OCI-LY1 (cell line): ENCODE measurements around the gene STAB1.

Experiments used
- H2AFZ ChIP-seq: fragments of 200-600 bp; sonication (generic), shearing (Covaris generic); 2 replicates; pipeline ENCODE4 v1.6.0; 2014; ENCODE audit warnings: antibody characterized with exemption, mild to moderate bottlenecking, low read length
- H3F3A ChIP-seq: fragments of 200-600 bp; sonication (generic), shearing (Covaris generic); 2 replicates; pipeline ENCODE4 v1.6.0; 2014; ENCODE audit warnings: mild to moderate bottlenecking, antibody characterized with exemption, low read length, moderate library complexity; ENCODE audit not compliant: insufficient read depth
- H3K27ac ChIP-seq: fragments of 200-600 bp; sonication (generic); 2 replicates; pipeline ENCODE4 v1.5.1; 2014; ENCODE audit warnings: low read length, mixed run types, mild to moderate bottlenecking, low read depth; ENCODE audit not compliant: poor library complexity, severe bottlenecking
- H3K27me3 ChIP-seq: fragments of 200-600 bp; sonication (generic); 2 replicates; pipeline ENCODE4 v1.6.0; 2014; ENCODE audit warnings: antibody characterized with exemption, mild to moderate bottlenecking, low read length, moderate library complexity; ENCODE audit not compliant: insufficient read depth
- H3K36me3 ChIP-seq: fragments of 200-600 bp; sonication (generic); 2 replicates; pipeline ENCODE4 v1.6.1; 2014; ENCODE audit warnings: mild to moderate bottlenecking, antibody characterized with exemption, low read length, moderate library complexity, mixed read lengths; ENCODE audit not compliant: insufficient read depth
- H3K4me1 ChIP-seq: fragments of 200-600 bp; sonication (generic); 2 replicates; pipeline ENCODE4 v1.5.1; 2014; ENCODE audit warnings: mild to moderate bottlenecking, low read length, moderate library complexity; ENCODE audit not compliant: insufficient read depth, severe bottlenecking
- H3K4me2 ChIP-seq: fragments of 200-600 bp; sonication (generic), shearing (Covaris generic); 2 replicates; pipeline ENCODE4 v1.6.1; 2014; ENCODE audit warnings: low read length
- H3K4me3 ChIP-seq: fragments of 200-600 bp; sonication (generic); 2 replicates; pipeline ENCODE4 v1.5.1; 2014; ENCODE audit warnings: low read length, low read depth, mild to moderate bottlenecking, mixed read lengths; ENCODE audit not compliant: poor library complexity, severe bottlenecking
- H3K79me2 ChIP-seq: fragments of 200-600 bp; shearing (Covaris generic); 2 replicates; pipeline ENCODE4 v1.6.1; 2016; ENCODE audit warnings: mixed run types, low read length, mixed read lengths; ENCODE audit not compliant: insufficient read depth
- H3K9ac ChIP-seq: fragments of 200-600 bp; sonication (generic), shearing (Covaris generic); 2 replicates; pipeline ENCODE4 v1.6.1; 2014; ENCODE audit warnings: mild to moderate bottlenecking, low read length, mixed read lengths
- H3K9me2 ChIP-seq: fragments of 200-600 bp; sonication (generic), shearing (Covaris generic); 2 replicates; pipeline ENCODE4 v1.6.1; 2014; ENCODE audit warnings: low read depth, mild to moderate bottlenecking, low read length, mixed read lengths
- H3K9me3 ChIP-seq: fragments of 200-600 bp; shearing (Covaris generic); 2 replicates; pipeline ENCODE4 v1.6.1; 2014; ENCODE audit warnings: low read length, mixed read lengths
- H4K20me1 ChIP-seq: fragments of 200-600 bp; sonication (generic), shearing (Covaris generic); 2 replicates; pipeline ENCODE4 v1.6.0; 2016; ENCODE audit warnings: mild to moderate bottlenecking, low read length; ENCODE audit not compliant: insufficient read depth
- CTCF ChIP-seq: fragments of 200-600 bp; sonication (generic), shearing (Covaris generic); IDR thresholded peaks from 2 replicates; pipeline ENCODE4 v1.5.1; 2017; ENCODE audit warnings: mild to moderate bottlenecking, antibody characterized with exemption, low read length, moderate library complexity, mixed read lengths
- EZH2 ChIP-seq: fragments of 200-600 bp; sonication (generic), shearing (Covaris generic); IDR thresholded peaks from 2 replicates; pipeline ENCODE4 v1.8.0; 2017; ENCODE audit warnings: borderline replicate concordance, mixed run types, mild to moderate bottlenecking, antibody characterized with exemption, low read length, moderate library complexity, mixed read lengths

The STAB1 gene

DNA sequence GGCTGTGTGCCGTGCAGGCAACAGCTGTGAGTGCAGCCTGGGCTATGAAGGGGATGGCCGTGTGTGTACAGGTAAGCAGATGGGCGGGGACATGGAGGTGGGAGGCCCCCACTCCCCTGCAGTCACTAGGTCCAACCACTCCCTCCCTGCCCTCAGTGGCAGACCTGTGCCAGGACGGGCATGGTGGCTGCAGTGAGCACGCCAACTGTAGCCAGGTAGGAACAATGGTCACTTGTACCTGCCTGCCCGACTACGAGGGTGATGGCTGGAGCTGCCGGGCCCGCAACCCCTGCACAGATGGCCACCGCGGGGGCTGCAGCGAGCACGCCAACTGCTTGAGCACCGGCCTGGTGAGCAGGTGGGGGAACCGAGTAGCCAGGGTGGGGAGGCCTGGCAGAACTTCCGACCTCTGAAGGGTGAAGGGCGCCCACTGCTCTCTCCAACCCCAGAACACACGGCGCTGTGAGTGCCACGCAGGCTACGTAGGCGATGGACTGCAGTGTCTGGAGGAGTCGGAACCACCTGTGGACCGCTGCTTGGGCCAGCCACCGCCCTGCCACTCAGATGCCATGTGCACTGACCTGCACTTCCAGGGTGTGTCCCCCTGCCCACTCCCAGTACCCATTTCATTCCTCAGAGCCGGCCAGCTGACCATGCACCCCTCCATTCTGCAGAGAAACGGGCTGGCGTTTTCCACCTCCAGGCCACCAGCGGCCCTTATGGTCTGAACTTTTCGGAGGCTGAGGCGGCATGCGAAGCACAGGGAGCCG, 26.9 kb downstream of the STAB1 start:
- Histone ChIP-seq H3F3A (no peaks in the 10 kb centered on the region), H3K79me2 (no peaks in the 10 kb centered on the region), H2AFZ (no peak overlapping the region)

DNA sequence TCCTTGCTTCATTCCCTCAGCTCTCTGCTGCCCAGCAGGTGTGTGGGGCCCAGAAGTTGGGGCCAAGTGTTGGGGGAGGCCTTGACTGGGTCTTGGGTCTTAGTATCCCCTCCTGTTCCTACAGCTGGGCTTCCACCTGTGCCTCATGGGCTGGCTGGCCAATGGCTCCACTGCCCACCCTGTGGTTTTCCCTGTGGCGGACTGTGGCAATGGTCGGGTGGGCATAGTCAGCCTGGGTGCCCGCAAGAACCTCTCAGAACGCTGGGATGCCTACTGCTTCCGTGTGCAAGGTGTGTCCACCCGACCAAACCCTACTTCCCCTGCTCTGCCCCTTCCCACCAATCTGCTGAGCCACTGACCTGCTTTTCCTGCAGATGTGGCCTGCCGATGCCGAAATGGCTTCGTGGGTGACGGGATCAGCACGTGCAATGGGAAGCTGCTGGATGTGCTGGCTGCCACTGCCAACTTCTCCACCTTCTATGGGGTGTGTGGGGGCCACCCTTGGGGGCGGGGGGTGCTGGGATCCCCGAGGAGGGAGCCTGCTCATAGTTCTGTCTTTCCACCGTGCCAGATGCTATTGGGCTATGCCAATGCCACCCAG, 27.6 kb downstream of the STAB1 start:
- TF ChIP-seq CTCF (no peak), EZH2 (no peak)
- no peaks in the 10 kb centered on the region for H3K27me3 ChIP-seq
- no peaks in the 10 kb centered on the region for H3F3A ChIP-seq
- no peak overlapping the region for H3K4me3 ChIP-seq
- H3K9me2 ChIP-seq, result no peaks in the 10 kb centered on the region
- H3K4me1 ChIP-seq, result no peaks in the 10 kb centered on the region
- no peak overlapping the region for H3K27ac ChIP-seq
- no peak overlapping the region for H3K4me2 ChIP-seq
- H3K36me3 ChIP-seq, result peaks cover 36% of the 10 kb centered on the region
- no peak overlapping the region for H2AFZ ChIP-seq
- no peaks in the 10 kb centered on the region for H3K9me3 ChIP-seq
- no peak overlapping the region for H3K9ac ChIP-seq
- no peaks in the 10 kb centered on the region for H3K79me2 ChIP-seq
- no peaks in the 10 kb centered on the region for H4K20me1 ChIP-seq

More for the DNA sequence above, 26.9 kb downstream of the STAB1 start:
- Histone ChIP-seq H3K27ac (no peak overlapping the region), H3K4me2 (no peak overlapping the region), H3K9ac (no peak overlapping the region), H3K36me3 (peaks cover 29% of the 10 kb centered on the region), H3K9me3 (no peaks in the 10 kb centered on the region), H3K4me1 (no peaks in the 10 kb centered on the region), H3K9me2 (no peaks in the 10 kb centered on the region), H4K20me1 (no peaks in the 10 kb centered on the region), H3K27me3 (no peaks in the 10 kb centered on the region), H3K4me3 (no peak overlapping the region)
- TF ChIP-seq CTCF (no peak), EZH2 (no peak)

DNA sequence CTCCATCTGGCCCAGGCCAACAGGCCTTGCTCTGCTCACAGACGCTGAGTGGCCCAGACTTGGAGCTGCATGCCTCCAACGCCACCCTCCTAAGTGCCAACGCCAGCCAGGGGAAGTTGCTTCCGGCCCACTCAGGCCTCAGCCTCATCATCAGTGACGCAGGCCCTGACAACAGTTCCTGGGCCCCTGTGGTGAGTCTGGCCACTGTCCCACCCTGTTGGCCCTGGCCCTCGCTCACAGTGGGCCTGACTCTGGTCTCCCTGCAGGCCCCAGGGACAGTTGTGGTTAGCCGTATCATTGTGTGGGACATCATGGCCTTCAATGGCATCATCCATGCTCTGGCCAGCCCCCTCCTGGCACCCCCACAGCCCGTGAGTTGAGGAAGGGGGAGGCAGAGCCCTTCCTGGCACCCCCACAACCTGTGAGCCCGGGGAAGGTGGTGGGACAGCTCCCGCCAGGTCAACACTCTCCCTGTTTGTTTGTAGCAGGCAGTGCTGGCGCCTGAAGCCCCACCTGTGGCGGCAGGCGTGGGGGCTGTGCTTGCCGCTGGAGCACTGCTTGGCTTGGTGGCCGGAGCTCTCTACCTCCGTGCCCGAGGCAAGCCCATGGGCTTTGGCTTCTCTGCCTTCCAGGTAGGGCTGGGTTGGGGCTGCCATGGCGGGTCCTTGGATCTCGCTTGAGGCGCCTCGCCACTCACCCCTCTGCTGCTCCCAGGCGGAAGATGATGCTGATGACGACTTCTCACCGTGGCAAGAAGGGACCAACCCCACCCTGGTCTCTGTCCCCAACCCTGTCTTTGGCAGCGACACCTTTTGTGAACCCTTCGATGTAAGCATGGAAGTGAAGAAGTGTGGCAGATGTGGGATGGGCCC, 28.5 kb downstream of the STAB1 start:
- Histone ChIP-seq H3K9ac (no peak overlapping the region), H3K27ac (no peak overlapping the region), H3K9me3 (no peaks in the 10 kb centered on the region), H3K9me2 (no peaks in the 10 kb centered on the region), H3K79me2 (no peaks in the 10 kb centered on the region), H3K4me1 (no peaks in the 10 kb centered on the region), H2AFZ (no peak overlapping the region), H3F3A (no peaks in the 10 kb centered on the region), H4K20me1 (no peaks in the 10 kb centered on the region), H3K27me3 (no peaks in the 10 kb centered on the region), H3K36me3 (peaks cover 45% of the 10 kb centered on the region), H3K4me2 (no peak overlapping the region), H3K4me3 (no peak overlapping the region)
- TF ChIP-seq CTCF (no peak), EZH2 (no peak)
